ENCODE data around the gene PAPSS2.
A peak's percentile ranks its signal among the peaks of the same experiment; 100 is the strongest.
"Not testable (repeated sequence)": the region's sequence is repeated elsewhere in the genome, so short reads cannot be mapped to it uniquely, and the experiment has no call there.

The PAPSS2 gene

GRCh38 chr10:87659571-87660483, at the start of gene PAPSS2:
TSS of gene PAPSS2 (plus strand) at chr10:87659878. CDS start at chr10:87659982, 104 bp downstream.
- Mint-ChIP-seq H3K4me3 (peak within 1 kb of the TSS; percentile 80), H3K9me3 (no peaks in the 10 kb centered on the region), H3K4me1 (peaks cover 14% of the 10 kb centered on the region), H3K27ac (no peak within 1 kb of the TSS), H3K36me3 (no peaks in the 10 kb centered on the region), H3K27me3 (peaks cover 74% of the 10 kb centered on the region)
- ATAC-seq: peak; percentile 54

- H3K27ac Mint-ChIP-seq, H3K27me3 Mint-ChIP-seq, ATAC-seq, H3K4me1 Mint-ChIP-seq, H3K36me3 Mint-ChIP-seq, H3K9me3 Mint-ChIP-seq, H3K4me3 Mint-ChIP-seq: not testable (repeated sequence)
Observed at GRCh38 chr10:87611341-87611740, 48.3 kb upstream of the PAPSS2 start.

DNA sequence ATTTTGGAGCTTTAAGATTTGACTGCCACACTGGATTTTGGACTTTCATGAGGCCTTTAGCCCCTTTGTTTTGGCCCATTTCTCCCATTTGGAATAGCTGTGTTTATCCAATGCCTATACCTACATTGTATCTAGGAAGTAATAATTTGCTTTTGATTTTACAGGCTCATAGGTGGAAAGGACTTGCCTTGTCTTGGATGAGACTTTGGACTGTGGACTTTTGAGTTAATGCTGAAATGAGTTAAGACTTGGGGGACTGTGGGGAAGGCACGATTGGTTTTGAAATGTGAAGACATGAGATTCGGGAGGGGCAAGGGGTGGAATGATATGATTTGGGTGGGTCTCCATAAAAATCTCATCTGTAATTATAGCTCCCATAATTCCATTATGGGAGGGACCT, 47.6 kb upstream of the PAPSS2 start:
- Mint-ChIP-seq H3K36me3 (no peaks in the 10 kb centered on the region), H3K9me3 (peaks cover 8% of the 10 kb centered on the region), H3K27me3 (no peaks in the 10 kb centered on the region), H3K4me3 (no peak overlapping the region), H3K4me1 (no peaks in the 10 kb centered on the region), H3K27ac (no peak overlapping the region)
- no peak for ATAC-seq

DNA sequence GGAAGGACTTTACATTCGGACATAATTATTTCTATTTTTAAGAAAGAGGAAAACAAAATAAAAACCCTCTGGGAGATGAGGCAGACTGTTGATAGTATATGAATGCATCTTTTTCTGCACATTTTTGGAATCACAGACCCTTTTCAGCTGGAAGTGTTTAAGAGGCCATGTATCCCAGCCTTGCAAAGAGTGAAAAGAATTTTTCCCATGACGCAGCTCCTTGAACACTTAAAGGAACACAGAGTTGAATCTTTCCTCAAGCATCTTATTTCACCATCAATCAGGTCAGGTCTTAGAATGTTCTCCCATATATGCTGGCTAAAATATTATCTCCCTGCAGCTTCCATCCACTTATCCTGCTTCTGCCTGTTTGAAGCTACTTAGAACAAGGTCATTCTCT, 45.9 kb upstream of the PAPSS2 start:
- H3K36me3 Mint-ChIP-seq: no peaks in the 10 kb centered on the region
- H3K27me3 Mint-ChIP-seq: peaks cover 15% of the 10 kb centered on the region
- H3K4me1 Mint-ChIP-seq: no peaks in the 10 kb centered on the region
- ATAC-seq: no peak
- H3K9me3 Mint-ChIP-seq: peaks cover 8% of the 10 kb centered on the region
- no peak overlapping the region for H3K27ac Mint-ChIP-seq
- H3K4me3 Mint-ChIP-seq: no peak overlapping the region

- H3K36me3 Mint-ChIP-seq: no peaks in the 10 kb centered on the region
- H3K4me1 Mint-ChIP-seq: no peaks in the 10 kb centered on the region
- H3K27ac Mint-ChIP-seq: no peak overlapping the region
- H3K4me3 Mint-ChIP-seq: no peak overlapping the region
- H3K9me3 Mint-ChIP-seq: peaks cover 5% of the 10 kb centered on the region
- peaks cover 20% of the 10 kb centered on the region for H3K27me3 Mint-ChIP-seq
- no peak for ATAC-seq
Observed at GRCh38 chr10:87615856-87616255, 43.8 kb upstream of the PAPSS2 start.

DNA sequence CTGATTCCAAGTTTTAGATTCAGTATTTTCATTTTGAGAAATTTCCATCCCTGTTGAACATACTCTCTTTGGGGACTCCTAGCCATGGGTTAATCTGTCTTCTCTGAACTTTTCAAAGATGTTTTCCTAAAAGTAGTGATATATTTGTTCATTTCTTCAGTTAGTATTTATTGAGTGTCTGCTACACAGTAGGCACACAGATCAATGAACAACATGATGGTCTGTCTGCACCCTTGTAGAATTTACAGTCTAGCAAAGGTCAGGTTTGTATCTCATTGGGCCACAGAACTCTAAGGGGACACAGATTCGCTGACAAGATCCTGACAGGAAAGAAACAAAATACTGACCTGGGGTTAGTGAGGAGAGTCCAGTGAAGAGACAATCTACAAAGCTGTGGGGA, 42.2 kb upstream of the PAPSS2 start:
- Mint-ChIP-seq H3K27ac (no peak overlapping the region), H3K36me3 (no peaks in the 10 kb centered on the region), H3K4me3 (no peak overlapping the region), H3K9me3 (no peaks in the 10 kb centered on the region), H3K27me3 (peaks cover 20% of the 10 kb centered on the region), H3K4me1 (no peaks in the 10 kb centered on the region)
- no peak for ATAC-seq

DNA sequence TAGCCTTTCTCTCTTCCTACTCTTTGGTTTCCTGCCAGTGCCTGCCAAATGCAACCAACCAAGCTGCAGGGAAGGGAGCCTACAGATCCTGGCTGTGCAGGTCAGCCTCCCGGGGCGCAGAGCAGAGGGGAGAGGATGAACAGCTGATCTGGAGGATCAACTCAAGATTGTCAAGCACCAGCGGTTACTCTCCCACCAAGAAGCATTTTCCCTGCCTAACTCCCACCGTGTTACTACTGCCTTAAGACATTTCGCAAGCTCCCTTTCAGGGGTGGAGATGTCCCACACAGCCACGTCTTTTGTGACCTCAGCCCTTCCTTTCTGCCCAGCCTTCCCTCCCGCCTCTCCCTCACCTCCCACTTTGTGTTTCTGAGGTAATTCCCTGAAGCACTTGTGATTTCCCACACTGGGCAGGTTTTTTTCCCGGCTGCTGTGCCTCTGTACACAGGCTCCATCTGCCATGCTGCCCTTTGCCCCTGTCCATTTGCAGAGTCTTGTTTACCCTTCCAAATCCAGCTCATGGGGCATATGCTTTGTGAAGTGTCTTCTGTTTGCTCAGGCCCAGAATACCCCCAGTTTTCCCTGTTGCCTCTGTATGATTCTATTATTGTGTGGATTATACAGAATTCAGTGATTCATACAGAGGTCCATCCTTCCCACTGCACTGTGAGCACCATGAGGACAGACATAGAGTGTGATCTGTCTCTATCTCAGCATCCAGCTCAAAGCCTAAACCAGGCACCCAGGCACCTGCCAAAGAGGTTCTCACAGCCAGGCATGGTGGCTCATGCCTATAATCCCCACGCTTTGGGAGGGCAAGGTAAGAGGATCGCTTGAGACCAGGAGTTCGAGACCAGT, 40.9 kb upstream of the PAPSS2 start:
- Mint-ChIP-seq H3K4me3 (no peak overlapping the region), H3K9me3 (no peaks in the 10 kb centered on the region), H3K27ac (no peak overlapping the region), H3K4me1 (no peaks in the 10 kb centered on the region), H3K36me3 (no peaks in the 10 kb centered on the region), H3K27me3 (peaks cover 20% of the 10 kb centered on the region)
- no peak for ATAC-seq

DNA sequence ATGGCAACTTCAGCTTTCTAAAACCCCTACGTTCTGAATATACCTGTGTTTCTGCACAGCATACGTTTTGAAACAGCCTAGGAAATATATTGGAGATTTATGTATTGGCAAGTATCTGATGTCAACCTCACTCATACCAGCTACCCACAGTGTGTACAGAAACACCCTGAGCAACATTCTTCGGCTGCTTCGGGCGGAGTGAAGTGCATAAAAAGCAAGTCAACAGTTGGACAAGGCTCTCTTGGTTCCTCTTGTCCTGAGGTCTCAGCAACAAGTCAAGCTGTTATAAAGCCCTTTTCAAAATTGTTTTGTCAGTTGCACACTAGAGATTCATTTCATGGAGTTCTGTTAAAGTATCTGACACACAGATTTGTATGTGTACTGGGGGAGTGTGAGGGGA, 40.0 kb upstream of the PAPSS2 start:
- H3K36me3 Mint-ChIP-seq: no peaks in the 10 kb centered on the region
- H3K9me3 Mint-ChIP-seq: no peaks in the 10 kb centered on the region
- ATAC-seq: no peak
- H3K4me1 Mint-ChIP-seq: no peaks in the 10 kb centered on the region
- no peak overlapping the region for H3K4me3 Mint-ChIP-seq
- H3K27me3 Mint-ChIP-seq: peaks cover 20% of the 10 kb centered on the region
- H3K27ac Mint-ChIP-seq: no peak overlapping the region

DNA sequence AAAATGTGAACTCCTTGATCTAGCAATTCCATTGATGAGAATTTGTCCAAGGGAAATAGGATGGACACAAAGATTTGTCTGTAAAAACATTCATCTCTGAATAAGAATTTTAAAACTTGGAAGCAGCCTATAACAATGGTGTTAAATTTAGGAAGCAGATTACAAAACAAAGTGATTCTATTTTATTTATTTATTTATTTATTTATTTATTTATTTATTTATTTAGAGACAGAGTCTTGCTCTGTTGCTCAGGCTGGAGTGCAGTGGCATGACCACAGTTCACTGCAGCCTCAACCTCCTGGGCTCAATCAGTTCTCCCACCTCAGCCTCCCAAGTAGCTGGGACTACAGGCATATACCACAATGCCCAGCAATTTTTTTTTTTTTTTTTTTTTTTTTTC, 38.2 kb upstream of the PAPSS2 start:
- not testable (repeated sequence) for H3K27ac Mint-ChIP-seq, ATAC-seq, H3K4me1 Mint-ChIP-seq, H3K4me3 Mint-ChIP-seq, H3K36me3 Mint-ChIP-seq, H3K9me3 Mint-ChIP-seq
- H3K27me3 Mint-ChIP-seq: peaks cover 20% of the 10 kb centered on the region

- Mint-ChIP-seq H3K27me3 (peaks cover 19% of the 10 kb centered on the region), H3K27ac (no peak overlapping the region), H3K4me3 (no peak overlapping the region), H3K9me3 (no peaks in the 10 kb centered on the region), H3K4me1 (no peaks in the 10 kb centered on the region), H3K36me3 (no peaks in the 10 kb centered on the region)
- ATAC-seq: peak; percentile 46
Observed at GRCh38 chr10:87622314-87623004, 37.2 kb upstream of the PAPSS2 start.

DNA sequence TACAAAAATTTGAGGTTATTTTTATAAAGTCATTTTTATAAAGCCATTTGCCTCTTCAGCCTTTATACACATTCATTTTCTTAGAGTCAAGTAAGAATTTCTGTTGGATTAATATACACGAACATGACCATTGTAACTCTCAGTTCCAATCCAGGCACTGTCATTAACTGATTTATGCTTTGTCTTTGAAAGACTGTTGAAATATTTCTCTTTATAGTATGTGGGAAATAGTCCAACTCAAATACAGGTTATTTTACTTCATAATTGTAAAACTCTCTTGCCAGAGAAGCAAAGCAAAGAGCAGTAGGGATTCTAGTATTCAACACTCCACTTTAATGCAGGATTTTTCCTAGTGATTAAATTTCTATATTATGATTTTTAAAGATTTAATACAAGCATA, 36.5 kb upstream of the PAPSS2 start:
- peaks cover 11% of the 10 kb centered on the region for H3K27me3 Mint-ChIP-seq
- no peak overlapping the region for H3K27ac Mint-ChIP-seq
- H3K4me3 Mint-ChIP-seq: no peak overlapping the region
- H3K36me3 Mint-ChIP-seq: no peaks in the 10 kb centered on the region
- no peaks in the 10 kb centered on the region for H3K9me3 Mint-ChIP-seq
- no peak for ATAC-seq
- H3K4me1 Mint-ChIP-seq: no peaks in the 10 kb centered on the region

- Mint-ChIP-seq H3K36me3 (no peaks in the 10 kb centered on the region), H3K27me3 (no peaks in the 10 kb centered on the region), H3K4me3 (no peak overlapping the region), H3K9me3 (no peaks in the 10 kb centered on the region), H3K27ac (no peak overlapping the region), H3K4me1 (no peaks in the 10 kb centered on the region)
- no peak for ATAC-seq
Observed at GRCh38 chr10:87625661-87626060, 34.0 kb upstream of the PAPSS2 start.

DNA sequence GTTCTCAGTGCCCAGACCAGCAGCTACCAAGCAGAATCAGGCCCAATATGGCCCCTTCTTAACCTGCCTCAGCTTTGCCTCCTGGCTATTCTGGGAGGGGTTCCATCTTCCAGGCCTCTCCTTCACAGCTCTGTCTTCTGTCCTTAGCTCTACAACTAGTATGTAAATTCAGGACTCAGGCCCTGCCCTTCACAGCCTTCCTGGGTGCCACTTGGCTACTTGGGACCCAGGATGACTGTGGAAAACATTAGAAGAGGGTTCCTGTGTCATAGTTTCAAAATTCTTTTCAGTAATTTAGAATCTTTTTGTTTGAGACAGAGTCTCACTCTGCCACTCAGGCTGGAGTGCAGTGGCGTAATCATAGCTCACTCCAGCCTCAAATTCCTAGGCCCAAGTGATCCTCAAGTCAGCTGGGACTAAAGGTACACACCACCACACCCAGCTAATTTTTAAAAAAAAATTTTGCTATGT, 33.2 kb upstream of the PAPSS2 start:
- Mint-ChIP-seq H3K27me3 (no peaks in the 10 kb centered on the region), H3K36me3 (no peaks in the 10 kb centered on the region), H3K4me3 (no peak overlapping the region), H3K9me3 (no peaks in the 10 kb centered on the region), H3K4me1 (no peaks in the 10 kb centered on the region), H3K27ac (no peak overlapping the region)
- ATAC-seq: no peak

- Mint-ChIP-seq H3K4me3 (no peak overlapping the region), H3K27ac (no peak overlapping the region)
Observed at GRCh38 chr10:87630171-87630570, 29.5 kb upstream of the PAPSS2 start.

DNA sequence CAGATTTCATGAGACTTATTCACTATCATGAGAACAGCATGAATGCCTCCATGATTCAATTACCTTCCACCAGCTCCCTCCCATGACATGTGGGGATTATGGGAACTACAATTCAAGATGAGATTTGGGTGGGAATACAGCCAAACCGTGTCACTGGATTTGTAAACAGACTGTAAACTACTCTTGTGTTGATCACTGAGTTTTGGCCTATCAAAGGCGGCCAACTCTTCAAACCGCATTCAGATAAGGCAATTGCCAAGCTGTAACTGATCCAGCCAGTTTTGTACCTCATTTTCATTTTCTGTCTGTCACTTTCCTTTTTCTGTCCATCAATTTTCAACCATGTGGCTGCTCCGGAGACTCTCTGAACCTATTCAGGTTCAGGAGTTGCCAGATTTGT, 27.2 kb upstream of the PAPSS2 start:
- Mint-ChIP-seq H3K27me3 (no peaks in the 10 kb centered on the region), H3K9me3 (peaks cover 5% of the 10 kb centered on the region), H3K27ac (no peak overlapping the region), H3K4me3 (no peak overlapping the region), H3K4me1 (peaks cover 22% of the 10 kb centered on the region), H3K36me3 (no peaks in the 10 kb centered on the region)
- no peak for ATAC-seq

More at GRCh38 chr10:87630171-87630570, 29.5 kb upstream of the PAPSS2 start:
- no peak for ATAC-seq
- H3K27me3 Mint-ChIP-seq: no peaks in the 10 kb centered on the region
- peaks cover 3% of the 10 kb centered on the region for H3K9me3 Mint-ChIP-seq
- H3K4me1 Mint-ChIP-seq: peaks cover 7% of the 10 kb centered on the region
- no peaks in the 10 kb centered on the region for H3K36me3 Mint-ChIP-seq
